Tibial artery (tissue), 4 donors: ENCODE results near the gene KCNIP3.

ENCODE experiments used
- DNase-seq, 2 donors: peaks; one replicate each; pipeline ENCODE4 v3.0.0-alpha.2; 2019
- H3K27ac ChIP-seq, 2 donors: fragments of 200-600 bp; sonication (generic) in 1 of 2; 1 replicate in 1 of 2; 2 replicates in 1 of 2; pipeline ENCODE4 v1.5.1; 2018 to 2019; ENCODE audit warnings: mild to moderate bottlenecking in 1 of 2
- H3K27me3 ChIP-seq, 2 donors: fragments of 200-600 bp; sonication (generic) in 1 of 2; one replicate each; pipeline versions ENCODE4 v1.5.1 to v1.6.0; 2016 to 2019
- H3K36me3 ChIP-seq, 3 donors: fragments of 200-600 bp; sonication (generic) in 2 of 3; one replicate each; pipeline ENCODE4 v1.5.1; 2016 to 2019; ENCODE audit warnings: mild to moderate bottlenecking in 2 of 3
- H3K4me1 ChIP-seq, 4 donors: fragments of 200-600 bp; sonication (generic) in 2 of 4; 1 replicate in 3 of 4; 2 replicates in 1 of 4; pipeline ENCODE4 v1.5.1; 2016 to 2019
- H3K4me3 ChIP-seq, 2 donors: fragments of 200-600 bp; sonication (generic) in 1 of 2; 1 replicate in 1 of 2; 2 replicates in 1 of 2; pipeline ENCODE4 v1.5.1; 2018 to 2019; ENCODE audit warnings: mild to moderate bottlenecking in 2 of 2
- H3K9me3 ChIP-seq, 3 donors: fragments of 200-600 bp; sonication (generic) in 1 of 3; one replicate each; pipeline ENCODE4 v1.5.1; 2016 to 2019
- intact Hi-C: fragments of 100-400 bp; cut with DNase I; formaldehyde crosslinking; loops from one replicate; pipeline ENCODE4 v1.15.0; 2023; ENCODE audit warnings: low total_unique reads
- TF ChIP-seq, protein P1 (sequence below), 2 experiments: fragments of 200-600 bp in 1 of 2; fragments of 450-650 bp in 1 of 2; IDR thresholded peaks; one replicate each; pipeline ENCODE4 v1.5.1; 2017 to 2019; ENCODE audit warnings: antibody characterized with exemption in 2 of 2, mild to moderate bottlenecking in 1 of 2, moderate library complexity in 1 of 2

The KCNIP3 gene

DNA sequence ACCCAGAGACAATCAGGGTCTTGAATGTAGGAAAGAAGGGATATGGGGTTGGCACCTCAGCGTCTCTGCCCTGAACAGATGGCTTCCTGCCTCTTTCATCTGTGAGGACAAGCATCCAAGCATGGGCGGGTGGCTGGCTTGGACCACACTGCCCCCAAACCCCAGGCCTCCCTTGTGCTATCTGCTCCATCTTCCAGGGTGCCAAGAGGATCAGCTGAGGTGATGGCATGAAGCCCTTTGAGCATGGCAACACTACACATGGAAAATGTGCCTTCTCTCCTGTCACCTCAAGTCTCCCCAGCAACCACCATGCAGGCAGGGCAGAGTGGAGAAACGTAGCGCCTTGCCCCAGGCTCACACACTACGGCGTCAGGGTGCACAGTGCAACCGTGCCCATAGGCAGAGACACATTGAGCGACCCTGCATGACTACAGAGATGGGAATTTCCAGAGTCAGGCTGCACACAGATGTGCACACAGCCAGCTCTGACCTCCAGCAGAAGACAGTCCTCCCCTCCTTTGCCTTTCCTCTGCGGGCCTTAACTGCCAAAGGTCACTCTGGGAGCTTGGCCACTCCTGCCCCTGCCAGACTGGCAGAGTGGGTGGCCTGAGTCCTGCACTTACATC is 1.5 kb downstream of the KCNIP3 start:
- Histone ChIP-seq H3K9me3 (no peaks in the 10 kb centered on the region), H3K36me3 (no peaks in the 10 kb centered on the region), H3K27me3 (peaks cover 0 to 37% of the 10 kb centered on the region in 2 donors), H3K4me1 (peaks cover 0 to 3% (median 0%) of the 10 kb centered on the region in 4 donors), H3K27ac (no peak overlapping the region), H3K4me3 (no peak overlapping the region)
- intact Hi-C loops = no loop called here
- DNase-seq = no peak
- TF ChIP-seq, protein P1, sequence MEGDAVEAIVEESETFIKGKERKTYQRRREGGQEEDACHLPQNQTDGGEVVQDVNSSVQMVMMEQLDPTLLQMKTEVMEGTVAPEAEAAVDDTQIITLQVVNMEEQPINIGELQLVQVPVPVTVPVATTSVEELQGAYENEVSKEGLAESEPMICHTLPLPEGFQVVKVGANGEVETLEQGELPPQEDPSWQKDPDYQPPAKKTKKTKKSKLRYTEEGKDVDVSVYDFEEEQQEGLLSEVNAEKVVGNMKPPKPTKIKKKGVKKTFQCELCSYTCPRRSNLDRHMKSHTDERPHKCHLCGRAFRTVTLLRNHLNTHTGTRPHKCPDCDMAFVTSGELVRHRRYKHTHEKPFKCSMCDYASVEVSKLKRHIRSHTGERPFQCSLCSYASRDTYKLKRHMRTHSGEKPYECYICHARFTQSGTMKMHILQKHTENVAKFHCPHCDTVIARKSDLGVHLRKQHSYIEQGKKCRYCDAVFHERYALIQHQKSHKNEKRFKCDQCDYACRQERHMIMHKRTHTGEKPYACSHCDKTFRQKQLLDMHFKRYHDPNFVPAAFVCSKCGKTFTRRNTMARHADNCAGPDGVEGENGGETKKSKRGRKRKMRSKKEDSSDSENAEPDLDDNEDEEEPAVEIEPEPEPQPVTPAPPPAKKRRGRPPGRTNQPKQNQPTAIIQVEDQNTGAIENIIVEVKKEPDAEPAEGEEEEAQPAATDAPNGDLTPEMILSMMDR (IDR thresholded peaks at IDR 0.05) = no peak

DNA sequence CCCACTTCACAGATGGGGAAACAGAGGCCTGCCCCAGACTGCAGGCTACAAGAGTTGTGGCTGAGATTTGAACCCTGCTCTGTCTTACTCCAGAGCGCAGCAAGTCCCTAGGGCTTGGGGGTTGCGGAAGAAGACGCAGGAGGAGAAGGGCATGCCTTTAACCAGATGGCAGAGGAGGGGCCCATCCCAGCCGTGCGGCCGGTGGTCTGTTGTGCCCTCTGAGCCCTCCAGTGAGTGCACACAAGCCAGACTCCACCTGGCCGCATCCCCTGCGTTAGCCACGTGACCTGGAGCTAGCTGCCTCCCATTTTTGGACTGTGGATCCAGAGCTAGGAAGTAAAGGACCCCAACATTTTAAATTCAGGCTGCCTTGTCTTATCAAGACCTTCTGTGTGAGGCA is 2.8 kb downstream of the KCNIP3 start:
- Histone ChIP-seq H3K27me3 (peaks cover 0 to 37% of the 10 kb centered on the region in 2 donors), H3K36me3 (no peaks in the 10 kb centered on the region), H3K4me3 (no peak overlapping the region), H3K9me3 (no peaks in the 10 kb centered on the region), H3K4me1 (peaks cover 0 to 10% (median 1%) of the 10 kb centered on the region in 4 donors), H3K27ac (no peak overlapping the region)
- DNase-seq = no peak
- TF ChIP-seq, protein P1 (IDR thresholded peaks at IDR 0.05) = no peak
- intact Hi-C loops = no loop called here

DNA sequence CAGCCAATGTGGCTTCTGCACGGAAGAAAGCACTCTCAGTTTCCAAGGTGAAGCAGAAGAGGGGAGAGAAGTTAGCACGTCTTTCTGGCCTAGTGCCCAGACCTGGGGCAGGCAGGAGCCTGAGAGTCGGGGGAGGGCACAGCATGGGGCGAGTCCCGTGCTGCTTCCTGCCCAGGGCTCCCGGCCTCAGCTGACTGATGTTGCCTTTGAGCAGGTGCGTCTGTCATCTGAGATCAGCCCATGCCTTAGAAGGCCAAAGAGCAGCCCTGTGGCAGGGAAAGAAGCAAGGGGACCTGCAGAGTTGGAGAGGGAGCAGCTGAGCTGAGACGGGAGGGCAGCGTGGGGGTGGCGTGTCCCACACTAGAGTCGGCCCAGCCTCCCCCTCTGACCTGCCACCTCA is 3.3 kb downstream of the KCNIP3 start:
- TF ChIP-seq, protein P1 (IDR thresholded peaks at IDR 0.05) = no peak
- intact Hi-C loops = no loop called here
- DNase-seq = no peak
- H3K4me3 ChIP-seq = no peak overlapping the region
- no peak overlapping the region for H3K27ac ChIP-seq
- H3K9me3 ChIP-seq = no peaks in the 10 kb centered on the region
- H3K36me3 ChIP-seq = no peaks in the 10 kb centered on the region
- peaks cover 0 to 15% (median 4%) of the 10 kb centered on the region in 4 donors for H3K4me1 ChIP-seq
- H3K27me3 ChIP-seq = peaks cover 0 to 37% of the 10 kb centered on the region in 2 donors

DNA sequence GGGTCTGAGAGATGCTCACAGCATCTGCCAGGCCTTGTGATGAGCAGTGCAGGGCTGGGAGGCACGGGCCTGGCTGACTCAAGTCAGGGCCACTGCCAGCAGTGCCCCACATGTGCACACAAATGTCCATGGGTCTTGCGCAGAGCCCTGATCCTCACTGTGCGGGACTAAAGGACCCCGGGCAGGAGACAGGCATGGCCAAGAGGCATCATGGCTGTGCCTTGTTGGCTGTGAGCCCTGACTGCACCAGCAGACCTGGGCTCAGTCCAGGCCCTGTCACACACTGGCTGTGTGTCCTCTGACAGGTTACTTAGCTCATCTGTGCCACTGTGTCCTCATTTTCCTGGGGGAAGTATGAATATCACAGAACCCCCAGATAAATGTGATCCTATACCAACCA is 4.0 kb downstream of the KCNIP3 start:
- H3K9me3 ChIP-seq = no peaks in the 10 kb centered on the region
- no peak overlapping the region for H3K27ac ChIP-seq

DNA sequence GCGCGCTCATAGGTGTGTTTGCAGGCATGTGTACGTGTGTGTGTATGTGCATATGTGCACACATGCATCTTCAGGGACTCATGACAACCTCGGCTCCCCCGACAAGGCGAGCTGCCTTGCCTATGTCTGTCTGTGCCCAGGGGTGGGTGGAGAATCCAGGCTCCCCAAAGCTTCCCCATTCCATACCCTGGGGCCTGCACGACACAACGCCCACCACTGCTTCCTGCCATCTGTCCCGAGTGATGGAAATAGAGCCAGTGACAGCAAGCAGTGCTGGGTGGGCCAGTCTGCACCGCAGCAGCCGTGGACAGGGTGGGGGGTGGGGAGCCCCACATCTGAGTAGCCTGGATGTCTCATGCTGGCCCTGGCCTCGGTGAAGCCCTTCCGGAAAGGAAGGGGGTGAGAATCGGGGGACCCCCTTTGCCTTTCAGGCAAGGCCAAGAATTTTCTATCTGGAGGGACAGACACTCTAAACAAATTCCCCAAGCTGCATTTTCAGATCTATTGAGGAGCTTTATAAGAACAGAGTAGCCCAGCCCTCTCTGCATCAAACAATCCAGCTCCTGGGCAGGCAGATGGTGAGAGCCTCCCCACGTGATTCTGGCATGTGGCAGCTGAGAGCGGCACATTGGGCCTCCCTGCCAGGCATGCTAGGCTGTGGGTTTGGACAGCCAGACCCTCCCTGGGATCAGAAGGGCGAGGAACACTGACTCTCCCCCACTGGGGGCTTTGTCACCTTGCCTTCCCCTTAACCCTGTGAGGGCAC is 4.9 kb downstream of the KCNIP3 start:
- DNase-seq = no peak
- Histone ChIP-seq H3K27ac (no peak overlapping the region), H3K9me3 (no peaks in the 10 kb centered on the region), H3K36me3 (no peaks in the 10 kb centered on the region), H3K4me3 (no peak overlapping the region), H3K4me1 (peaks cover 0 to 21% (median 7%) of the 10 kb centered on the region in 4 donors), H3K27me3 (peaks cover 0 to 27% of the 10 kb centered on the region in 2 donors)
- TF ChIP-seq, protein P1 (IDR thresholded peaks at IDR 0.05) = no peak
- intact Hi-C loops = no loop called here

More for the DNA sequence above, 4.0 kb downstream of the KCNIP3 start:
- H3K36me3 ChIP-seq = no peaks in the 10 kb centered on the region
- TF ChIP-seq, protein P1 (IDR thresholded peaks at IDR 0.05) = no peak
- DNase-seq = no peak
- no peak overlapping the region for H3K4me3 ChIP-seq
- H3K27me3 ChIP-seq = peaks cover 0 to 34% of the 10 kb centered on the region in 2 donors
- intact Hi-C loops = no loop called here
- H3K4me1 ChIP-seq = peaks cover 0 to 21% (median 7%) of the 10 kb centered on the region in 4 donors
